SKM-1 treated with dmso at 0.1 percent for 144 hours (cell line): ENCODE results near the gene CCDC183.
"Not testable (repeated sequence)": the region's sequence is repeated elsewhere in the genome, so short reads cannot be mapped to it uniquely, and the experiment has no call there.

Experiments
- DNase-seq: peaks from one replicate; lab custom pipeline; 2025; ENCODE audit not compliant: unreplicated experiment; lab: John Stamatoyannopoulos, UW

The CCDC183 gene

GRCh38 chr9:136784249-136784996 is 11.7 kb upstream of the CCDC183 start:
- DNase-seq = peak; percentile 23

DNA sequence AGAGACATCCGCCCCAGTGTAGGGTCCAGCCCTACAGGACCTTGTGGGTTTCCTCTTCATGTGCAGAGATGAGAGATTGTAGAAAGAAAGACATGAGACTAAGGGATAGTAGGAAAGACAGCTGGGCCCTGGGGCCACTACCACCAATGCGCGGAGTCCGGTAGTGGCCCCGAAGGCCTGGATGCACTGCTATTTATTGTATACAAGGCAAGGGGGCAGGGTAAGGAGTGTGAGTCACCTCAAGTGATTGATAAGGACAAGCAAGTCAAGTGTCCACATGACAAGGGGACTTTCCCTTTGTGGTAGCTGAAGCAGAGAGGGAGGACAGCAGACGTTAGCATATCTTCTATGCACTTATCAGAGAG is 11.2 kb upstream of the CCDC183 start:
- no peak for DNase-seq

- DNase-seq = not testable (repeated sequence)
Measured at GRCh38 chr9:136785565-136786355, 10.4 kb upstream of the CCDC183 start.

DNA sequence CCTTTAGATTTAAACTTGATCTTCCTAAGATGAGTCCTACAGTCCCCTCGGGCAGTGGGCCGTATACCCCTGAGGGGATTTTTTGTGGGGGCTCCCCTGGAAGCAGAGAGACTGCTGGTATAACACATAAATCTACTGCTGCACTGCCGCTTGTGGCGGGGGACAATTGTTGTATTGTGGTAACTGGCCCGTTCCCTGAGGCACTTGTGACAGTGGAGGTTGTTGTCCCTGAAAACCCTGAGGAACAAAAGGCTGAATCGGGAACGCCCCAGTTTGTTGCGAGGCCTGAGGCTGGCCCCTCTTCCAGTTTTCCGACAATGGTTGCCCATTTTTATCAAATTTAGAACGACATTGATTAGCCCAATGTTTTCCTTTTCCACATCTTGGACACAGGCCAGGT is 9.7 kb upstream of the CCDC183 start:
- no peak for DNase-seq

GRCh38 chr9:136786983-136787382 is 9.2 kb upstream of the CCDC183 start:
- DNase-seq = not testable (repeated sequence)

GRCh38 chr9:136787690-136788400 is 8.3 kb upstream of the CCDC183 start:
- DNase-seq = peak; percentile 57

GRCh38 chr9:136788644-136789522 is 7.3 kb upstream of the CCDC183 start:
- not testable (repeated sequence) for DNase-seq

DNA sequence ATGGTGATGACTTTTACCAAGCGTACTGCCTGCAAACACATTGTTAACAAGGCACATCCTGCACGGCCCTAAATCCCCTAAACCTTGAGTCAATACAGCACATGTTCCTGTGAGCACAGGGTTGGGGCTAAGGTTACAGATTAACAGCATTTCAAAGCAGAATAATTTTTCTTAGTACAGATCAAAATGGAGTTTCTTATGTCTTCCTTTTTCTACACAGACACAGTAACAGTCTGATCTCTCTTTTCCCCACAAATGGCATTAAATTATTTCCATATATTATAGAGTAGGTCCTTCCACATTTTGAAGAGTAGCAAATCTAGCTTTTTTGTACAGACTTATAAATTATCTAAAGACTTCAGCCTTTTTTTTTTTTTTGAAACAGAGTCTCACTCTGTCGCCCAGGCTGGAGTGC is 6.6 kb upstream of the CCDC183 start:
- DNase-seq = no peak

GRCh38 chr9:136790640-136791515 is 5.3 kb upstream of the CCDC183 start, which contains the start of gene TMEM141:
Gene TMEM141 (plus strand): TSS chr9:136791344. CDS start chr9:136791371, 27 bp downstream.
- peak; percentile 98 for DNase-seq

- DNase-seq = peak; percentile 41
Measured at GRCh38 chr9:136791516-136792276, 4.4 kb upstream of the CCDC183 start.

DNA sequence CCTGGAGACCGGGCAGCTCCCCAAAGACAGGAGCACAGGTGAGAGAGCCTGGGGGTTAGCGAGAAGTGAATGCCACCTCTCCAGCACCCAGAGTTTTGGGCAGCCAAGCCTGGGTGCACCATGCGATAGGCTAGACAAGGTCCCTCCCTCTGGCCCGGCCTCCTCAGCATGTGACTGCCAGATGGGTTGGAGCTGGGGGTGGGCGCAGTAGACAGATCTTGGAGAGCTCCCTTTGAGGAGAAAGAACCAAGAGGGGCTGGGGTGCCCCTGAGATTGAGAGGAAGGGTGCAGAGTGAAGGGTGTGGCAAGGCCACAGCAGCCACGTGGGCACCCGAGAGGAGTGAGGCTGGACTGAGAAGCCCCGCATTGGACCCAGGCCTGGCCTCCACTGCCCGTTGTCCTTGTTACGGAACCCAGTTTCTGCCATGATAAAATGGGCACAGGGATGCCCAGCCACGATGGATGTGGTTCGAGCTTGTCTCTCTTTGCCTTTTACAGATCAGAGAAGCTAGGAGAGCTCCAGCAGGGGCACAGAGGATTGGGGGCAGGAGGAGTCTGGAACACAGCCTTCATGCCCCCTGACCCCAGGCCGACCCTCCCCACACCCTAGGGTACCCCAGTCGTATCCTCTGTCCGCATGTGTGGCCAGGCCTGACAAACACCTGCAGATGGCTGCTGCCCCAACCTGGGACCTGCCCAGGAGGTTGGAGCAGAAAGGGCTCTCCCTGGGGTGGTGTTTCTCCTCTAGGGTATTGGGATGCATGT is 3.6 kb upstream of the CCDC183 start:
- no peak for DNase-seq

GRCh38 chr9:136793086-136793946 is 2.8 kb upstream of the CCDC183 start:
- DNase-seq = no peak

- no peak for DNase-seq
Measured at GRCh38 chr9:136794281-136794999, 1.7 kb upstream of the CCDC183 start.

- DNase-seq = peak; percentile 27
Measured at GRCh38 chr9:136795000-136795348, 1.2 kb upstream of the CCDC183 start.

- not testable (repeated sequence) for DNase-seq
Measured at GRCh38 chr9:136796775-136797347, 723 bp downstream of the CCDC183 start.

DNA sequence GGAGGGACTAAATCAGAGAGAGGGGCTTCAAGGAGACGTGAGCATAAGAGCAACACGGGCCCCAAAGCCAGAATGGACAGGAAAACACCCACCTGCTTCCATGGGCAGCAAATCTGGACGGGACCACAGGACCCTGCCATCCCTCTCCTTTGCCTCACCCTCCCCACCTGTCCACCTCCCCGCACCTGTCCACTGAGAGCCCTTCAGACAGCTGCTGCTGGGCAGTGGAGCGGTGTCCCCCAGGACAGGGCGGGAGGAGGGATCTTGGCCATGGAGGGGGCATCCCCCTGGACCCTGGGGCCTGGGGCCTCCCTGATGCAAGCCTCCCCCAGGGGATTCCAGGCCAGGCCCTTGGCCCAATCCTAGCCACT is 2.6 kb downstream of the CCDC183 start:
- DNase-seq = no peak
